WERI-Rb-1 (cell line): ENCODE measurements around the gene RBFOX1.

Experiments used
- DNase-seq: peaks from one replicate; pipeline ENCODE4 v3.0.0-alpha.2; 2020
- H3K27ac ChIP-seq: fragments of 250-450 bp; sonication (Bioruptor Pico); 2 replicates; pipeline ENCODE4 v1.5.1; 2020; ENCODE audit warnings: mild to moderate bottlenecking, moderate library complexity
- H3K27me3 ChIP-seq: fragments of 250-450 bp; sonication (Bioruptor Pico); 2 replicates; pipeline ENCODE4 v1.5.1; 2021; ENCODE audit warnings: mild to moderate bottlenecking, low read depth, moderate library complexity; ENCODE audit not compliant: insufficient read depth, severe bottlenecking
- H3K36me3 ChIP-seq: fragments of 250-450 bp; sonication (Bioruptor Pico); 2 replicates; pipeline ENCODE4 v1.5.1; 2020; ENCODE audit warnings: mild to moderate bottlenecking, moderate library complexity
- H3K4me3 ChIP-seq: 2 replicates; pipeline ENCODE4 v1.5.1; 2011; ENCODE audit warnings: low read depth, mild to moderate bottlenecking, control low read depth, low read length
- H3K9me3 ChIP-seq: fragments of 250-450 bp; sonication (Bioruptor Pico); 2 replicates; pipeline ENCODE4 v1.5.1; 2021; ENCODE audit warnings: mild to moderate bottlenecking, moderate library complexity; ENCODE audit not compliant: severe bottlenecking
- TF ChIP-seq, protein P1 (sequence below): IDR thresholded peaks from 2 replicates; pipeline ENCODE4 v1.5.1; 2011; ENCODE audit warnings: low read depth, mild to moderate bottlenecking, control low read depth, inconsistent platforms, low read length

The RBFOX1 gene

DNA sequence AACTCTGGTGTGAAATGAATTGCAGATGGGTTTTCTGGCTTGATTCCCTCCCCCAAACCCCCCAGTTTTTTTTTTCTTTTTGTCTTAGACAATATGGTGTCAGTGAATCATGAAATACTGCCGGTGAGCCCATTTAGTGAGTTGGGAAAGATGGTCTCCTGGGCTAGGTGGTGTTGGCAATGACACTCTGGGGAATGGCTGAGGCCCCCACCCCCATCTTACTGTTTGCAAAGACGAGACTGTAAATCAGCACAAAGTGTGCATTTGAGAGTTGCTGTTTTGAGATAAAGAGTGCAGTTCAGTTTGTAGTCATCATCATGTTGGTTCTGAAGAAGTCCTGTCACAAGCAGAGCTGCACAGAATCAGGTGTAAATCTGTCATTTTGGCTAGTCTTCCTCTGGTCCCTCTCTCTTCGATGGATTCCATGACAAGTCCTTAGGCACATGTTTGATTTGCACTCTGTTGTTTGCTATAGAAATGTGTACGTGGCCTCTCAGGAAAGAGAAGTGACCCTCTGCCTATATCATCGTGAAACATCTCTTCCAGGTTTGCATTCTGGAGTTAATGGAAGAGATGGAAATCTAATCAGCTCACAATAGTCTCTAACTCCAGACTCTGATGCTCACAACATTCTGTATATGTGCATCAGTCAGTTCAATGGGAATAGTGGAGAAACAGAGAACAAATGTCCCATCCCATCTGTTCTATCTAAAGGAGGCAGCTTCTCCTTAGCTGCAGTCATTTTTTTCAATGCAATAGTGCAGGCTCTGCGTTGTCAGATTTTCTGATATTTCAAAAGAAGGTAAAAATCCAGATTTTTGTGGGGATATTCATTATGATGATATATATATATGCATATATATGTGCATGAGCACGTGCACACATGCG is 34.6 kb downstream of the RBFOX1 start:
- no peak overlapping the region for H3K4me3 ChIP-seq
- H3K36me3 ChIP-seq: no peaks in the 10 kb centered on the region
- H3K9me3 ChIP-seq: no peaks in the 10 kb centered on the region
- no peak overlapping the region for H3K27ac ChIP-seq
- DNase-seq: no peak
- TF ChIP-seq, protein P1, sequence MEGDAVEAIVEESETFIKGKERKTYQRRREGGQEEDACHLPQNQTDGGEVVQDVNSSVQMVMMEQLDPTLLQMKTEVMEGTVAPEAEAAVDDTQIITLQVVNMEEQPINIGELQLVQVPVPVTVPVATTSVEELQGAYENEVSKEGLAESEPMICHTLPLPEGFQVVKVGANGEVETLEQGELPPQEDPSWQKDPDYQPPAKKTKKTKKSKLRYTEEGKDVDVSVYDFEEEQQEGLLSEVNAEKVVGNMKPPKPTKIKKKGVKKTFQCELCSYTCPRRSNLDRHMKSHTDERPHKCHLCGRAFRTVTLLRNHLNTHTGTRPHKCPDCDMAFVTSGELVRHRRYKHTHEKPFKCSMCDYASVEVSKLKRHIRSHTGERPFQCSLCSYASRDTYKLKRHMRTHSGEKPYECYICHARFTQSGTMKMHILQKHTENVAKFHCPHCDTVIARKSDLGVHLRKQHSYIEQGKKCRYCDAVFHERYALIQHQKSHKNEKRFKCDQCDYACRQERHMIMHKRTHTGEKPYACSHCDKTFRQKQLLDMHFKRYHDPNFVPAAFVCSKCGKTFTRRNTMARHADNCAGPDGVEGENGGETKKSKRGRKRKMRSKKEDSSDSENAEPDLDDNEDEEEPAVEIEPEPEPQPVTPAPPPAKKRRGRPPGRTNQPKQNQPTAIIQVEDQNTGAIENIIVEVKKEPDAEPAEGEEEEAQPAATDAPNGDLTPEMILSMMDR: no peak
- no peaks in the 10 kb centered on the region for H3K27me3 ChIP-seq

DNA sequence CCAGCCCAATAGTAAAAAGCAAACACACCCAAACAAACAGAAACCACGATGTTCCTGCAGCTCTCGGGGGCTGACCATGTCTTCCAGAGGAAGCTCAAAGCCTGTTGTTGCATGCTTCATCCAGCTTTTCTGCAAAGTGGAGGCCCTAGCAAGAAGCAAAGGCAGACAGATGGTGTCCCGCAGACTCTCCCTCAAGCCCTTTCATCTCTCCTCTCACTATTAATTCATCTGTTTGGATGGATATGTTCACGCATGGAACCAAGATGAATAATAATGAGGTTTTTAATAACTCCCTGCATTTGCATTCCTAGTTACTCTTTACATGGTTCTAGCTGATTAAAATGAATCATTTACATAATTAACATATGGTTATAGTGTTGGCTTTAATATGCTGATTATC is 36.6 kb downstream of the RBFOX1 start:
- TF ChIP-seq, protein P1: no peak
- Histone ChIP-seq H3K4me3 (0 out of 2 replicates have a peak overlapping the region, but pooled peaks have one; percentile 6), H3K9me3 (no peaks in the 10 kb centered on the region), H3K27me3 (no peaks in the 10 kb centered on the region), H3K36me3 (no peaks in the 10 kb centered on the region), H3K27ac (peak overlapping the region; percentile 23; the same call in 1 of the 2 replicates)
- peak; percentile 34 for DNase-seq

DNA sequence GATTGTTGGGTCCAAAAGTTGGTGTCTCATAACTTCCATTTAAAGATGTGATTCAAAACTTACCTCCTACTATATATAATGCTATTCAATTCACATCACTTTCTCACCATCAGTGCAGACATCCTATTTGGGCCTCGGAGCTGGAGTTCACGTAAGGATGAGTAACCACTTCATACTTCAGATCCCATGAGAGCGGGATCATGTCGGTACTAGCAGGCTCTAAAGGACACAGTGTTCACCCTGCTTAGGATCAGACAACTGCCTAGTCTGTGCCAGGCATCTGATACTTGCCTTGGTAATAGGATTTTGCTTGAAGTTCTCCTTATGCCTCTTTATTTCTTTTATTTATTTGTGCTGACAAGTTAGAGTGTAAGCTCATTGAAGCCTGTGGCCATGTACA is 39.5 kb downstream of the RBFOX1 start:
- Histone ChIP-seq H3K27ac (no peak overlapping the region), H3K4me3 (no peak overlapping the region), H3K27me3 (no peaks in the 10 kb centered on the region), H3K36me3 (no peaks in the 10 kb centered on the region), H3K9me3 (no peaks in the 10 kb centered on the region)
- no peak for DNase-seq
- TF ChIP-seq, protein P1: no peak

DNA sequence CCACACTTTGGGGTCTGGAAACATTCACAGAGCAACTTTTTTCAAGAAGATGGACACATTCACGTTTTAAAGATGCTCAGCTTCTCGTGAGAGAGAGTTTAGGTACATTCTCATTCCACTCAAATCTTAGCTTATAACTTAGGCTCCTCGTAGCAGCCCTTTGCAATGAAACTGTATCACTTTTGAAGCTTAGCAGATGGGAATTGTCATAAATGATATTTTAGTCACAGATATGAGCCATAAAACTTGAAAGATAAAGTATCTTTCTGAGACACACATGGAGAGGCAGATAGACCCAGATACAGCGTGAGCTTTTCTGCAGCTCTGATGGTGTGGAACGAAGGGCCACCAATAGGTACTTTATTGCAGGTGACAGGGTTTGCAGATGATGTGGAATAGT is 41.1 kb downstream of the RBFOX1 start:
- no peaks in the 10 kb centered on the region for H3K36me3 ChIP-seq
- H3K27ac ChIP-seq: no peak overlapping the region
- DNase-seq: no peak
- TF ChIP-seq, protein P1: no peak
- H3K9me3 ChIP-seq: no peaks in the 10 kb centered on the region
- no peak overlapping the region for H3K4me3 ChIP-seq
- H3K27me3 ChIP-seq: no peaks in the 10 kb centered on the region

DNA sequence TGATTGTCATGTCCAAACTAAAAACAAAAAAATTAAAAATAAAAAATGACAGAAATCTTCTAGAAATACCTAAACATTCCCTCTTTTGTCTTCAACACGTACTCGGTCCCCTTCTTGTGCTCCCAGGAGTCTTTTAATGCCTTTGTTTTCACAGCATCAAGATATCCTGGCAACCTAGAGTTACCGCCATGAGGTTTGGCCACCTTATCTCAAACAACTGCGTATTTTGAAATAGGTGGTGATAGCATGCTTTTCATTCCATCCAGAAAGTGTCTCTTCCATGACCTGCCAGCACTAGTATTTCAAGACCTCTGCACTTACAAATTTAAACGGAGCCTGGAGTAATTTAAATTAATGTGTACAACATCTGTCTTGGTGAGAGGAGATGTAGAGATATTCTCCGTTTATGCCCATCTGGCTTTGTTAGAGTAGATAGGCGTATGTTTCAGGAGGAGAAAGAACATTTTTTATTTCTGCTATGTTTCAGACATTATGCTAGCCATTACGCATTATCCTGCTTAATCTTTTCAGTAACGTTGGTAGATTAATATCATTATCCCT is 42.0 kb downstream of the RBFOX1 start:
- no peaks in the 10 kb centered on the region for H3K9me3 ChIP-seq
- no peaks in the 10 kb centered on the region for H3K27me3 ChIP-seq
- TF ChIP-seq, protein P1: no peak
- no peak for DNase-seq
- H3K36me3 ChIP-seq: no peaks in the 10 kb centered on the region
- H3K27ac ChIP-seq: no peak overlapping the region
- H3K4me3 ChIP-seq: no peak overlapping the region
